Thymus (tissue), 11 donors: ENCODE data around the gene MSH6. TPM values are rescaled to one million over a fixed set of nuclear protein-coding genes. Genes with fewer than 3 reads are reported as not detected.
A peak's percentile ranks its signal among the peaks of the same experiment; 100 is the strongest.

Experiments
- DNase-seq, 9 donors: peaks; one replicate each; pipeline ENCODE4 v3.0.0-alpha.2; 2013; ENCODE audit warnings: low spot score in 9 of 9, low read depth in 6 of 9, missing footprints in 1 of 9
- H3K27ac ChIP-seq, 2 donors: one replicate each; pipeline ENCODE4 v1.5.1; 2013; ENCODE audit warnings: control low read depth in 1 of 2, low read depth in 1 of 2, low read length in 1 of 2, mild to moderate bottlenecking in 1 of 2, moderate library complexity in 1 of 2
- H3K27me3 ChIP-seq, 2 donors: one replicate each; pipeline ENCODE4 v1.5.1; 2013; ENCODE audit warnings: low read length in 1 of 2; ENCODE audit not compliant: control insufficient read depth in 2 of 2, insufficient read depth in 1 of 2
- H3K36me3 ChIP-seq, 2 donors: one replicate each; pipeline ENCODE4 v1.5.1; 2013; ENCODE audit warnings: low read length in 1 of 2, mild to moderate bottlenecking in 1 of 2, moderate library complexity in 1 of 2; ENCODE audit not compliant: control insufficient read depth in 2 of 2, insufficient read depth in 2 of 2
- H3K4me1 ChIP-seq, 2 donors: one replicate each; pipeline ENCODE4 v1.5.1; 2013; ENCODE audit warnings: low read length in 2 of 2; ENCODE audit not compliant: control insufficient read depth in 2 of 2, insufficient read depth in 2 of 2
- H3K4me3 ChIP-seq, 2 donors: one replicate each; pipeline ENCODE4 v1.5.1; 2013; ENCODE audit warnings: low read length in 2 of 2, control low read depth in 1 of 2, mild to moderate bottlenecking in 1 of 2
- H3K9me3 ChIP-seq, 2 donors: one replicate each; pipeline ENCODE4 v1.5.1; 2013; ENCODE audit warnings: low read length in 1 of 2, mild to moderate bottlenecking in 1 of 2; ENCODE audit not compliant: control insufficient read depth in 2 of 2, insufficient read depth in 1 of 2
- WGBS: extraction: QIAGEN DNeasy Blood & Tissue Kit; methylation state at CpG from one replicate; pipeline ENCODE4 v1.1.7; 2013; 5-methylcytosine and 5-hydroxymethylcytosine counted together
- polyA plus RNA-seq: library from polyadenylated mRNA; stranded (reverse); fragments of 200-250 nt; gene quantifications from one replicate; pipeline ENCODE4 v1.2.3, GENCODE V29; 2013
- total RNA-seq: library from RNA; stranded (reverse); fragments of 120-200 nt; gene quantifications from one replicate; pipeline ENCODE4 v1.2.4, GENCODE V29; 2013
- donor health status: healthy.

MSH6 gene
- total and polyA plus RNA-seq, 2 donors, result 16.4 to 76.7 TPM

GRCh38 chr2:47741637-47742036 lies 41.3 kb upstream of the MSH6 start:
- no peak for DNase-seq
- Histone ChIP-seq H3K27ac (no peak overlapping the region), H3K9me3 (no peaks in the 10 kb centered on the region), H3K4me1 (no peaks in the 10 kb centered on the region), H3K36me3 (no peaks in the 10 kb centered on the region), H3K4me3 (no peak overlapping the region), H3K27me3 (no peaks in the 10 kb centered on the region)
- 79% methylated on average over 3 of the region's 3 CpGs for WGBS

GRCh38 chr2:47744074-47744473 lies 38.9 kb upstream of the MSH6 start:
- DNase-seq, result no peak
- Histone ChIP-seq H3K4me3 (no peak overlapping the region), H3K27me3 (no peaks in the 10 kb centered on the region), H3K27ac (no peak overlapping the region), H3K9me3 (peaks cover 0 to 7% of the 10 kb centered on the region in 2 donors), H3K4me1 (no peaks in the 10 kb centered on the region), H3K36me3 (no peaks in the 10 kb centered on the region)
- WGBS, result 90% methylated on average over 2 of the region's 2 CpGs

- Histone ChIP-seq H3K27me3 (no peaks in the 10 kb centered on the region), H3K36me3 (no peaks in the 10 kb centered on the region), H3K27ac (no peak overlapping the region), H3K4me3 (no peak overlapping the region), H3K4me1 (no peaks in the 10 kb centered on the region), H3K9me3 (peaks cover 0 to 7% of the 10 kb centered on the region in 2 donors)
- WGBS, result 93% methylated on average over 4 of the region's 4 CpGs
- no peak for DNase-seq
Measured at GRCh38 chr2:47747878-47748277, 35.1 kb upstream of the MSH6 start.

GRCh38 chr2:47751856-47752414 lies 31.0 kb upstream of the MSH6 start:
- Histone ChIP-seq H3K4me1 (no peaks in the 10 kb centered on the region), H3K9me3 (peaks cover 0 to 7% of the 10 kb centered on the region in 2 donors), H3K27me3 (no peaks in the 10 kb centered on the region), H3K27ac (no peak overlapping the region), H3K36me3 (no peaks in the 10 kb centered on the region), H3K4me3 (no peak overlapping the region)
- WGBS, result 85% methylated on average over 10 of the region's 10 CpGs
- DNase-seq, result no peak

GRCh38 chr2:47767497-47767844 lies 15.5 kb upstream of the MSH6 start:
- Histone ChIP-seq H3K9me3 (peaks cover 0 to 4% of the 10 kb centered on the region in 2 donors), H3K4me3 (no peak overlapping the region), H3K36me3 (no peaks in the 10 kb centered on the region), H3K27me3 (no peaks in the 10 kb centered on the region), H3K4me1 (peaks cover 0 to 2% of the 10 kb centered on the region in 2 donors), H3K27ac (no peak overlapping the region)
- WGBS, result 80% methylated on average over 3 of the region's 3 CpGs
- no peak for DNase-seq

- peaks cover 0 to 4% of the 10 kb centered on the region in 2 donors for H3K9me3 ChIP-seq
- H3K4me3 ChIP-seq, result no peak overlapping the region
- no peaks in the 10 kb centered on the region for H3K27me3 ChIP-seq
- H3K27ac ChIP-seq, result no peak overlapping the region
- peak in 6 of 9 donors; percentile 10 to 68 (median 56) for DNase-seq
- 38% methylated on average over 28 of the region's 28 CpGs for WGBS
- H3K4me1 ChIP-seq, result peaks cover 0 to 2% of the 10 kb centered on the region in 2 donors
- H3K36me3 ChIP-seq, result no peaks in the 10 kb centered on the region
Measured at GRCh38 chr2:47767880-47768609, 14.9 kb upstream of the MSH6 start.

- no peaks in the 10 kb centered on the region for H3K36me3 ChIP-seq
- no peak overlapping the region for H3K27ac ChIP-seq
- H3K9me3 ChIP-seq, result peaks cover 0 to 4% of the 10 kb centered on the region in 2 donors
- no peak for DNase-seq
- peaks cover 0 to 2% of the 10 kb centered on the region in 2 donors for H3K4me1 ChIP-seq
- WGBS, result 98% methylated on average over 9 of the region's 9 CpGs
- no peaks in the 10 kb centered on the region for H3K27me3 ChIP-seq
- no peak overlapping the region for H3K4me3 ChIP-seq
Measured at GRCh38 chr2:47769318-47769717, 13.6 kb upstream of the MSH6 start.

GRCh38 chr2:47771211-47771610 lies 11.7 kb upstream of the MSH6 start:
- no peak for DNase-seq
- peaks cover 0 to 2% of the 10 kb centered on the region in 2 donors for H3K4me1 ChIP-seq

GRCh38 chr2:47772343-47772742 lies 10.6 kb upstream of the MSH6 start:
- DNase-seq, result no peak
- H3K4me3 ChIP-seq, result no peak overlapping the region

More at GRCh38 chr2:47771211-47771610, 11.7 kb upstream of the MSH6 start:
- Histone ChIP-seq H3K36me3 (no peaks in the 10 kb centered on the region), H3K9me3 (peaks cover 0 to 4% of the 10 kb centered on the region in 2 donors), H3K27me3 (no peaks in the 10 kb centered on the region), H3K4me3 (no peak overlapping the region), H3K27ac (no peak overlapping the region)

More at GRCh38 chr2:47772343-47772742, 10.6 kb upstream of the MSH6 start:
- Histone ChIP-seq H3K36me3 (no peaks in the 10 kb centered on the region), H3K27ac (no peak overlapping the region), H3K9me3 (peaks cover 0 to 4% of the 10 kb centered on the region in 2 donors), H3K27me3 (no peaks in the 10 kb centered on the region), H3K4me1 (peaks cover 0 to 2% of the 10 kb centered on the region in 2 donors)
- 98% methylated on average over 2 of the region's 2 CpGs for WGBS
